ENCODE data around the gene SIRT3.

The SIRT3 gene

GRCh38 chr11:216081-216974 is 19.8 kb downstream of the SIRT3 start:
- Histone ChIP-seq H3K9ac (ENCODE audit: low read depth in 1 of 2, low read length in 2 of 2) (no peak overlapping the region), H3K4me1 (ENCODE audit: control insufficient read depth in 1 of 2, insufficient read depth in 2 of 2, low read length in 2 of 2) (no peaks in the 10 kb centered on the region), H3K36me3 (ENCODE audit: control insufficient read depth in 1 of 2, insufficient read depth in 2 of 2, low read length in 2 of 2) (peaks cover 36 to 67% of the 10 kb centered on the region in 2 donors), H3K27ac (ENCODE audit: low read depth, low read length) (no peak overlapping the region), H3K27me3 (ENCODE audit: control insufficient read depth in 1 of 2, insufficient read depth in 2 of 2, low read length in 2 of 2) (no peaks in the 10 kb centered on the region), H3K9me3 (ENCODE audit: control insufficient read depth in 1 of 2, low read length in 2 of 2) (no peaks in the 10 kb centered on the region), H3K4me3 (ENCODE audit: low read depth in 1 of 2, low read length in 2 of 2) (no peak overlapping the region)

GRCh38 chr11:215581-216037 is 20.5 kb downstream of the SIRT3 start:
- Histone ChIP-seq H3K9me3 (ENCODE audit: control insufficient read depth in 1 of 2, low read length in 2 of 2) (no peaks in the 10 kb centered on the region), H3K27me3 (ENCODE audit: control insufficient read depth in 1 of 2, insufficient read depth in 2 of 2, low read length in 2 of 2) (no peaks in the 10 kb centered on the region), H3K4me3 (ENCODE audit: low read depth in 1 of 2, low read length in 2 of 2) (no peak overlapping the region), H3K36me3 (ENCODE audit: control insufficient read depth in 1 of 2, insufficient read depth in 2 of 2, low read length in 2 of 2) (peaks cover 44 to 73% of the 10 kb centered on the region in 2 donors), H3K9ac (ENCODE audit: low read depth in 1 of 2, low read length in 2 of 2) (no peak overlapping the region), H3K27ac (ENCODE audit: low read depth, low read length) (no peak overlapping the region), H3K4me1 (ENCODE audit: control insufficient read depth in 1 of 2, insufficient read depth in 2 of 2, low read length in 2 of 2) (peaks cover 5 to 6% of the 10 kb centered on the region in 2 donors)

GRCh38 chr11:214083-214482 is 22.1 kb downstream of the SIRT3 start:
- Histone ChIP-seq H3K4me1 (ENCODE audit: control insufficient read depth in 1 of 2, insufficient read depth in 2 of 2, low read length in 2 of 2) (peaks cover 17 to 22% of the 10 kb centered on the region in 2 donors), H3K27ac (ENCODE audit: low read depth, low read length) (no peak overlapping the region), H3K9ac (ENCODE audit: low read depth in 1 of 2, low read length in 2 of 2) (no peak overlapping the region), H3K36me3 (ENCODE audit: control insufficient read depth in 1 of 2, insufficient read depth in 2 of 2, low read length in 2 of 2) (peaks cover 49 to 79% of the 10 kb centered on the region in 2 donors), H3K9me3 (ENCODE audit: control insufficient read depth in 1 of 2, low read length in 2 of 2) (no peaks in the 10 kb centered on the region), H3K4me3 (ENCODE audit: low read depth in 1 of 2, low read length in 2 of 2) (no peak overlapping the region), H3K27me3 (ENCODE audit: control insufficient read depth in 1 of 2, insufficient read depth in 2 of 2, low read length in 2 of 2) (no peaks in the 10 kb centered on the region)

- Histone ChIP-seq H3K36me3 (ENCODE audit: control insufficient read depth in 1 of 2, insufficient read depth in 2 of 2, low read length in 2 of 2) (peaks cover 49 to 71% of the 10 kb centered on the region in 2 donors), H3K9me3 (ENCODE audit: control insufficient read depth in 1 of 2, low read length in 2 of 2) (no peaks in the 10 kb centered on the region), H3K9ac (ENCODE audit: low read depth in 1 of 2, low read length in 2 of 2) (no peak overlapping the region), H3K27ac (ENCODE audit: low read depth, low read length) (no peak overlapping the region), H3K4me1 (ENCODE audit: control insufficient read depth in 1 of 2, insufficient read depth in 2 of 2, low read length in 2 of 2) (peaks cover 17 to 23% of the 10 kb centered on the region in 2 donors), H3K27me3 (ENCODE audit: control insufficient read depth in 1 of 2, insufficient read depth in 2 of 2, low read length in 2 of 2) (no peaks in the 10 kb centered on the region), H3K4me3 (ENCODE audit: low read depth in 1 of 2, low read length in 2 of 2) (no peak overlapping the region)
Measured at GRCh38 chr11:213111-213510, 23.0 kb downstream of the SIRT3 start.

- Histone ChIP-seq H3K9ac (ENCODE audit: low read depth in 1 of 2, low read length in 2 of 2) (no peak overlapping the region), H3K36me3 (ENCODE audit: control insufficient read depth in 1 of 2, insufficient read depth in 2 of 2, low read length in 2 of 2) (peaks cover 49 to 67% of the 10 kb centered on the region in 2 donors), H3K4me3 (ENCODE audit: low read depth in 1 of 2, low read length in 2 of 2) (no peak overlapping the region), H3K27ac (ENCODE audit: low read depth, low read length) (no peak overlapping the region), H3K4me1 (ENCODE audit: control insufficient read depth in 1 of 2, insufficient read depth in 2 of 2, low read length in 2 of 2) (peaks cover 17 to 23% of the 10 kb centered on the region in 2 donors), H3K27me3 (ENCODE audit: control insufficient read depth in 1 of 2, insufficient read depth in 2 of 2, low read length in 2 of 2) (no peaks in the 10 kb centered on the region), H3K9me3 (ENCODE audit: control insufficient read depth in 1 of 2, low read length in 2 of 2) (no peaks in the 10 kb centered on the region)
Measured at GRCh38 chr11:212150-213100, 23.7 kb downstream of the SIRT3 start.

- Histone ChIP-seq H3K4me1 (ENCODE audit: control insufficient read depth in 1 of 2, insufficient read depth in 2 of 2, low read length in 2 of 2) (peaks cover 17 to 23% of the 10 kb centered on the region in 2 donors), H3K27me3 (ENCODE audit: control insufficient read depth in 1 of 2, insufficient read depth in 2 of 2, low read length in 2 of 2) (no peaks in the 10 kb centered on the region), H3K9me3 (ENCODE audit: control insufficient read depth in 1 of 2, low read length in 2 of 2) (no peaks in the 10 kb centered on the region), H3K27ac (ENCODE audit: low read depth, low read length) (no peak overlapping the region), H3K9ac (ENCODE audit: low read depth in 1 of 2, low read length in 2 of 2) (no peak overlapping the region), H3K36me3 (ENCODE audit: control insufficient read depth in 1 of 2, insufficient read depth in 2 of 2, low read length in 2 of 2) (peaks cover 49 to 67% of the 10 kb centered on the region in 2 donors), H3K4me3 (ENCODE audit: low read depth in 1 of 2, low read length in 2 of 2) (no peak overlapping the region)
Measured at GRCh38 chr11:211741-212140, 24.4 kb downstream of the SIRT3 start.

- peaks cover 18 to 28% of the 10 kb centered on the region in 2 donors for H3K4me1 ChIP-seq (ENCODE audit: control insufficient read depth in 1 of 2, insufficient read depth in 2 of 2, low read length in 2 of 2)
- H3K9me3 ChIP-seq (ENCODE audit: control insufficient read depth in 1 of 2, low read length in 2 of 2): no peaks in the 10 kb centered on the region
- peaks cover 49 to 64% of the 10 kb centered on the region in 2 donors for H3K36me3 ChIP-seq (ENCODE audit: control insufficient read depth in 1 of 2, insufficient read depth in 2 of 2, low read length in 2 of 2)
- peak overlapping the region in 1 of 2 donors; percentile 7 for H3K4me3 ChIP-seq (ENCODE audit: low read depth in 1 of 2, low read length in 2 of 2)
- H3K27ac ChIP-seq (ENCODE audit: low read depth, low read length): no peak overlapping the region
- no peaks in the 10 kb centered on the region for H3K27me3 ChIP-seq (ENCODE audit: control insufficient read depth in 1 of 2, insufficient read depth in 2 of 2, low read length in 2 of 2)
- no peak overlapping the region for H3K9ac ChIP-seq (ENCODE audit: low read depth in 1 of 2, low read length in 2 of 2)
Measured at GRCh38 chr11:211295-211694, 24.8 kb downstream of the SIRT3 start.

GRCh38 chr11:210803-211180 is 25.4 kb downstream of the SIRT3 start:
- Histone ChIP-seq H3K27me3 (ENCODE audit: control insufficient read depth in 1 of 2, insufficient read depth in 2 of 2, low read length in 2 of 2) (no peaks in the 10 kb centered on the region), H3K9ac (ENCODE audit: low read depth in 1 of 2, low read length in 2 of 2) (no peak overlapping the region), H3K36me3 (ENCODE audit: control insufficient read depth in 1 of 2, insufficient read depth in 2 of 2, low read length in 2 of 2) (peaks cover 49 to 59% of the 10 kb centered on the region in 2 donors), H3K27ac (ENCODE audit: low read depth, low read length) (no peak overlapping the region), H3K4me3 (ENCODE audit: low read depth in 1 of 2, low read length in 2 of 2) (peak overlapping the region in 1 of 2 donors; percentile 7), H3K4me1 (ENCODE audit: control insufficient read depth in 1 of 2, insufficient read depth in 2 of 2, low read length in 2 of 2) (peaks cover 23 to 33% of the 10 kb centered on the region in 2 donors), H3K9me3 (ENCODE audit: control insufficient read depth in 1 of 2, low read length in 2 of 2) (no peaks in the 10 kb centered on the region)

- Histone ChIP-seq H3K27me3 (ENCODE audit: control insufficient read depth in 1 of 2, insufficient read depth in 2 of 2, low read length in 2 of 2) (no peaks in the 10 kb centered on the region), H3K36me3 (ENCODE audit: control insufficient read depth in 1 of 2, insufficient read depth in 2 of 2, low read length in 2 of 2) (peaks cover 49 to 59% of the 10 kb centered on the region in 2 donors), H3K9me3 (ENCODE audit: control insufficient read depth in 1 of 2, low read length in 2 of 2) (no peaks in the 10 kb centered on the region), H3K4me3 (ENCODE audit: low read depth in 1 of 2, low read length in 2 of 2) (peak overlapping the region in 1 of 2 donors; percentile 96), H3K27ac (ENCODE audit: low read depth, low read length) (no peak overlapping the region), H3K9ac (ENCODE audit: low read depth in 1 of 2, low read length in 2 of 2) (peak overlapping the region; percentile 22 to 98), H3K4me1 (ENCODE audit: control insufficient read depth in 1 of 2, insufficient read depth in 2 of 2, low read length in 2 of 2) (peaks cover 28 to 38% of the 10 kb centered on the region in 2 donors)
Measured at GRCh38 chr11:210122-210802, 25.9 kb downstream of the SIRT3 start.
